ENCODE data around the gene SNAI3.
A peak's percentile ranks its signal among the peaks of the same experiment; 100 is the strongest.

Gene SNAI3

GRCh38 chr16:88721236-88721635 is 34.9 kb upstream of the SNAI3 start:
- DNase-seq = no peak

- no peak for DNase-seq
Measured at GRCh38 chr16:88720396-88720970, 34.2 kb upstream of the SNAI3 start.

DNA sequence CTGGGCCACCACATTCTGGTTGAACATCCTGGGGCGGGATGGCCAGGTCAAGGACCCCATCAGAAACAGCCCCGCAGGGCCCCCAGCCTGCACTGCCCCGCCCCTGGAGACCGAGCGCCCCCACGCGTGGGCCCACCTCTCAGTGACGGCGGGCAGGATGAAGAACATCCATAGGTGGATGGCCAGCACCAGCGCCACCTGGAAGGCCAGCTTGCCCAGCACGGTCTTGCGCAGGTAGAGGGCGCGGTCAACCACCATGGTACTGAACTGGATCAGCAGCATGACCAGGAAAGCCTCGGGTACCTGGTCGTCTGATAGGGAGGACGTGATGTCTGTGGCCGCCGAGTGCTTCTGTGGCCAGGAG is 33.6 kb upstream of the SNAI3 start:
- DNase-seq = no peak

DNA sequence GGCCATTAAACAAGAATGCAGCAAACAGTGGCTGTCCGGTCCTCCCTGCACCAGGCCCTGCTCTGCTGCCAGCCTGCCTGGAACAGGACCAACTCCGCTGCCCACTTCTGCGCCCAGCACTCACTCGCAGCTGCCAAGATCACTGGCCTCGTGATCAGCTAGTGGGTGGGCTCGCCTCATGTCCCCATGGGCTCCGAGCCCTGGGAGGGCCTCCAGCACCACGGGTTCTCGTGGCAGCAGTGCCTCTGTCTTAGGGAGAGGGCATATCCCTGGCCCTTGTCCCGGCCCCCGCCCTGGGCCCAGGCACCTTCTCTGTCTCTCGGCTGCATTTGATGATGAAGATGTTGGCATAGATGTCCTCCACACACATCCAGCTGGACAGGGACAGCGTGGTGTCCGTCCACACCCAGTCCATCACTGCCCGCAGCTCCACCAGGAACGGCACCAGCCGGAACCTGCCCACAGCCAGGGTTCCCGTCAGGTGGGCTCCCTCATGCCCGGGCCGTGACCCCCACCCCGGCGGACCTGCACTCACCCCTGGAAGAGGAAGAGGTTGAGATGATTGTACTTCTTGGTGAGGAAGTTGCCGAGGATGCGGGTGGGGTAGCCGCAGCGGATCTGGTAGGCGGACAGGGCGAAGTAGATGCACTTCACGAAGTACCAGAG is 33.1 kb upstream of the SNAI3 start:
- no peak for DNase-seq

DNA sequence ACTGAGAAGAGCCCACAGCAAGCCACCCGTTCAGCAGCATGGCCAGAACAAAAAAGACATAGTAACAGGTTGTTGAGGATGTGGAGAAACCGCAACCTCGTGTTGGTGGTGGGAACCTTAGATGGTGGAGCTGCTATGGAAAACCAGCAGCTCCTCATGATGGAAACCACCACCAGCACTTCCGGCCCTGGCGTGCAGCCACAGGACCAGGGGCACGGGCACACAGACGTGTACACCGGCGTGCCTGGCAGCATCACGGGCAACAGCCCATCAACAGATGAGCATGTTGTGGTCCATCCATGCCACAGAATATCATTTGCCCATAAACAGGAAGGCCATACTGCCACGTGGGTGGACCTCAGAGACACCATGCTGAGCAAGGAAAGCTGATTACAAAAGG is 31.9 kb upstream of the SNAI3 start:
- DNase-seq = no peak

- DNase-seq = no peak
Measured at GRCh38 chr16:88716601-88717001, 30.3 kb upstream of the SNAI3 start.

- DNase-seq = no peak
Measured at GRCh38 chr16:88716201-88716600, 29.9 kb upstream of the SNAI3 start.

- no peak for DNase-seq
Measured at GRCh38 chr16:88715312-88716190, 29.2 kb upstream of the SNAI3 start.

DNA sequence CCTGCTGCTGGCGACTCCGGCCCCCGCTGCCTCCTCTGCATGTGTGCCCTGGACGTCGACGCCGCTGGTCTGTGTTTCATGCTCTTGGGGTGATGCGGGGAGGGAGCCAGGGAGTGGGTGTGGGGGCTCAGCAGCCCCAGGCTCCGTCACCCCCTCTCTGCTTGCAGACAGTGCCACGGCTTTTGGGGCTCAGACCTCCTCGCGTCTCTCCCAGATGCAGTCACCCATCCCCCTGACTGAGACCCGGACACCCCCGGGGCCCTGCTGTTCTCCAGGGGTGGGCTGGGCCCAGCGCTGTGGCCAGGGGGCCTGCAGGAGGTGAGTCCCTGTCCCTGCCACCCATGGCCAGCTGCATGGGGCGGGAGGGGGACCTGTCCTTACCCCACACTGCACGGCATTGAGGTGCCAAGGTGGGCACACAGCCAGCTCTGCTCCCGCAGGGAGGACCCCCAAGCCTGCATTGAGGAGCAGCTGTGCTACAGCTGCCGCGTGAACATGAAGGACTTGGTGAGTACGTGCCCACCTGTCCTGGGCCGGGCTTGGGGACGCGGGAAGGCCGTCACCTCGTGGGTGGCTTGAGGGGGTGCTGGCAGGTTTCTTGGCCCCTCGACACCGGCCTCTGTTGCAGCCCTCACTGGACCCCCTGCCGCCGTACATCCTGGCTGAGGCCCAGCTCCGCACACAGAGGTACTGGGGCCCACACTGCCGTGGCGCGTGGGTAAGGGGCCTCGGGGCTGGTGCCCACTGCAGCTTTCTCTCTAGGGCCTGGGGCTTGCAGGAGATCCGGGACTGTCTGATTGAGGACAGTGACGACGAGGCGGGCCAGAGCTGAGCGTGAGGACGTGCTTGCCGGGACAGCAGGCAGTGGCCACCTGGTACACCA is 28.4 kb upstream of the SNAI3 start:
- no peak for DNase-seq

GRCh38 chr16:88713568-88714419 is 27.5 kb upstream of the SNAI3 start:
- DNase-seq = no peak

GRCh38 chr16:88713054-88713453 is 26.7 kb upstream of the SNAI3 start:
- DNase-seq = no peak

DNA sequence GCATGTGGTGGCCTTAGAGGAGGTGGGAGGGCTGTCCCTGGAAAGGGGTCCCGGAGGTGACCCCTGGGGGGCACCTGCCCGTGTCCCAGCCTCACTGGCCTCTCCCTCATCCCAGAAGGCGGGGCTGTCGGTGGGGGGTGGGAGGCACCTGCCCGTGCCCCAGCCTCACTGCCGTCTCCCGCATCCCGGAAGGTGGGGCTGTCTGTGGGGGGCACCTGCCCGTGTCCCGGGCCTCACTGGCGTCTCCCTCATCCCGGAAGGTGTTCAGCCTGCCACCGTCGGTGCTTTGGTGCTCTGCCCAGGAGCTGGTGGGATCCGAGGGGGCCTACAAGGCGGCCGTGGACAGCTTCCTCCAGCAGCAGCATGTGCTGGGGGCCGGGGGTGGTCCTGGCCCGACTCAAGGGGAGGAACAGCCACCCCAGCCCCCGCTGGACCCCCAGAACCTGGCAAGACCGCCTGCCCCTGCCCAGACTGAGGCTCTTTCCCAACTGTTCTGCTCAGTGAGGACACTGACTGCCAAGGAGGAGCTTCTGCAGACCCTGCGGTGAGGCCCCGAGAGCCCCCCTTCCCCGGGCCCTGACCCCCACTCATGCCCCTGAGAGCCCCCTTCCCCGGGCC is 26.2 kb upstream of the SNAI3 start:
- DNase-seq = no peak

DNA sequence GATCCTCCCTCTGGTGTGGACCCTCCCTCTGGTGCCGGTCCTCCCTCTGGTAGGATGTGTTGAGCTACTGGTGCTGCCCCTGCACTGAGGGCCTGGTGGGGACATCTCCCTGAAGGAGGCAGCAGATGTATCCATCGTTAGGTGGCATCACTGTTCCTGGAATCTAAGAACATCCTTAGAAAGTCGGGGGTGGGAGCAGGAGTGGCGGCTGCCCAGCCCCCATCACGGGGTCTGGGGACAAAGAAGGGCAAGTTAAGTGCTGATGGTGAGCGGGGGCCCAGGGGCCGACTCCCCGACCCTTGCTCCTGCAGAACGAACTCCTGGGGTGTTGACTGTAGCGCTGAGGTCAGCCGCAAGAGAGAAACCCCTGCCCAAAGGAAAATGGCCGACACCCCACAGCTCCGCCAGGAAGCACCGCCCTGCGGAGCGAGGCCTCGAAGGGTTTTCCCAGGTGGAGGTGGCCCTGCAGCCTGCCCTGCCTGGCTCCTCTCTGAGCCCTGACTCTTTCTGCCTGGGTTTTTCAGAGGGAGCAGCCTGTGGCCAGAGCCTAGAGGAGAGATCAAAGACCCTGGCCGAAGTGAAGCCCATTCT is 25.5 kb upstream of the SNAI3 start:
- DNase-seq = no peak

DNA sequence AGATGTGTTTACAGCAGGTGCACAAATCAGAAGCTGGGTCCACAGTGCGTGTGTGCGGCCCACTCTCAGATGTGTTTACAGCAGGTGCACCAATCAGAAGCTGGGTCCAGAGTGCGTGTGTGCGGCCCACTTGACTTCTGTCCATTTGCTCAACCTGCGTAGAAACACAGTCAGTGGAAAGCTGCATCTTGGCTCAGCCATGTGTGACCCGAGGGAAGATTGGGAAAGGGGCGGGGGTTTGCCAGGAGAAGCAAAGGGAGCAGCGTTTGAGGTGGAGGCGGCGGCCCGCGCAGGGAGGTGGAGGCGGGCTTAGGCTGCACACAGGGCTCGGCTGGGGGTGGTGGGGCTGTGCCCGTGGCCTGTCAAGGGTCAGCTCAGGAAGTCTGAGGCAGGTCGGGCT is 24.2 kb upstream of the SNAI3 start:
- no peak for DNase-seq

- no peak for DNase-seq
Measured at GRCh38 chr16:88706965-88707826, 20.9 kb upstream of the SNAI3 start.

- DNase-seq = peak; percentile 94
Measured at GRCh38 chr16:88706229-88706964, 20.1 kb upstream of the SNAI3 start, which contains the start of the genes CTU2 and RNF166. Gene CTU2, plus strand, starts transcription at chr16:88706503. Its CDS starts 28 bp downstream, at chr16:88706531. Gene RNF166, minus strand, starts transcription at chr16:88706408. Its CDS starts 83 bp downstream, at chr16:88706325.

GRCh38 chr16:88705801-88706228 is 19.5 kb upstream of the SNAI3 start:
- no peak for DNase-seq

- peak; percentile 35 for DNase-seq
Measured at GRCh38 chr16:88705076-88705684, 18.9 kb upstream of the SNAI3 start.

Data from effector CD4-positive, alpha-beta T cell (primary cell).